ENCODE measurements around the gene COL21A1.

The COL21A1 gene

DNA sequence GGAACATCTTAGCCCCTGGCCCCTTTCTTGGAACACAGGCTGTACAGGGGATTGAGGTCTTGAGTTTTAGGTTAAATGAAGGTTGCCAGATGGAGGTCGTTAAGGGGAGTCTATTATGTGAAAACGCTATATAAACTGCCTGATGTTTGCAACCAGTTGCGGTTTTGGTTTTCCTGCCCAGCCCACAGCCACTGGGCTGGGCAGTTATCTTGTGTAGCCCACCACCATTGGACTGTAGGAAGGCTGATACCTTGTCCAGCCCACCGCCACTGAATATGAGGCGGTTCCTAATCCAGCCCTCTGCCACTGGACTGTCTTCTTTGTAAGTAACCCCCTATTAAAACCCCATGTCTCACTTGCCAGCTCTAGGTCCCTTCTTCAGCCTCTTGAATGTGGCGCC, 42.3 kb upstream of the COL21A1 start:
- WGBS (ENCODE audit: extremely low coverage, insufficient coverage, insufficient read length) = no CpG with 5 or more reads among the region's 6 CpGs

GRCh38 chr6:56288347-56288746, 41.0 kb upstream of the COL21A1 start:
- H3K4me2 ChIP-seq (ENCODE audit: low read length) = no peak overlapping the region
- H2AK5ac ChIP-seq (ENCODE audit: low read length) = no peak overlapping the region
- no peaks in the 10 kb centered on the region for H3K27me3 ChIP-seq (ENCODE audit: insufficient read depth, low read length)
- no peak for DNase-seq
- no peaks in the 10 kb centered on the region for H3K79me1 ChIP-seq (ENCODE audit: low read length)
- H3K79me2 ChIP-seq (ENCODE audit: control insufficient read depth, insufficient read depth, low read length, poor library complexity) = no peaks in the 10 kb centered on the region
- H2AFZ ChIP-seq (ENCODE audit: insufficient read depth, low read length, poor library complexity) = no peak overlapping the region
- H3K4me3 ChIP-seq (ENCODE audit: low read depth, low read length) = no peak overlapping the region
- H3K4ac ChIP-seq (ENCODE audit: low read depth, low read length) = no peak overlapping the region
- H2BK12ac ChIP-seq (ENCODE audit: low read length) = no peak overlapping the region
- H2BK5ac ChIP-seq (ENCODE audit: low read depth, low read length, poor library complexity) = no peak overlapping the region
- H4K8ac ChIP-seq (ENCODE audit: low read depth, low read length) = no peak overlapping the region
- no peaks in the 10 kb centered on the region for H3K9me3 ChIP-seq (ENCODE audit: insufficient read depth, low read depth, low read length)
- H3K23ac ChIP-seq (ENCODE audit: low read length) = no peak overlapping the region
- H3K14ac ChIP-seq (ENCODE audit: low read length) = no peak overlapping the region
- H3K9ac ChIP-seq (ENCODE audit: low read length) = no peak overlapping the region
- H2BK120ac ChIP-seq (ENCODE audit: insufficient read depth, low read length, poor library complexity) = no peak overlapping the region
- H3K4me1 ChIP-seq (ENCODE audit: control insufficient read depth in 1 of 2, insufficient read depth in 2 of 2, low read length in 2 of 2) = no peaks in the 10 kb centered on the region
- H4K91ac ChIP-seq (ENCODE audit: low read depth, low read length) = no peak overlapping the region
- H3K18ac ChIP-seq (ENCODE audit: low read length) = no peak overlapping the region
- H4K12ac ChIP-seq (ENCODE audit: low read depth, low read length) = no peak overlapping the region
- H3K27ac ChIP-seq (ENCODE audit: low read depth, low read length) = no peak overlapping the region
- no peaks in the 10 kb centered on the region for H3K36me3 ChIP-seq (ENCODE audit: control insufficient read depth in 1 of 2, insufficient read depth in 2 of 2, low read length in 2 of 2)
- WGBS (ENCODE audit: extremely low coverage, insufficient coverage, insufficient read length) = no CpG with 5 or more reads among the region's 2 CpGs

More for the DNA sequence above, 42.3 kb upstream of the COL21A1 start:
- H3K36me3 ChIP-seq (ENCODE audit: control insufficient read depth in 1 of 2, insufficient read depth in 2 of 2, low read length in 2 of 2) = no peaks in the 10 kb centered on the region
- H3K79me1 ChIP-seq (ENCODE audit: low read length) = no peaks in the 10 kb centered on the region
- H3K79me2 ChIP-seq (ENCODE audit: control insufficient read depth, insufficient read depth, low read length, poor library complexity) = no peaks in the 10 kb centered on the region
- H2AK5ac ChIP-seq (ENCODE audit: low read length) = no peak overlapping the region
- no peak overlapping the region for H2BK5ac ChIP-seq (ENCODE audit: low read depth, low read length, poor library complexity)
- H3K9ac ChIP-seq (ENCODE audit: low read length) = no peak overlapping the region
- H2BK120ac ChIP-seq (ENCODE audit: insufficient read depth, low read length, poor library complexity) = no peak overlapping the region
- no peak overlapping the region for H4K91ac ChIP-seq (ENCODE audit: low read depth, low read length)
- no peak overlapping the region for H3K14ac ChIP-seq (ENCODE audit: low read length)
- no peak overlapping the region for H3K4ac ChIP-seq (ENCODE audit: low read depth, low read length)
- no peak overlapping the region for H3K4me2 ChIP-seq (ENCODE audit: low read length)
- H2BK12ac ChIP-seq (ENCODE audit: low read length) = no peak overlapping the region
- no peak overlapping the region for H2AFZ ChIP-seq (ENCODE audit: insufficient read depth, low read length, poor library complexity)
- H3K23ac ChIP-seq (ENCODE audit: low read length) = no peak overlapping the region
- no peak overlapping the region for H4K8ac ChIP-seq (ENCODE audit: low read depth, low read length)
- H3K18ac ChIP-seq (ENCODE audit: low read length) = no peak overlapping the region
- H3K27me3 ChIP-seq (ENCODE audit: insufficient read depth, low read length) = no peaks in the 10 kb centered on the region
- no peak for DNase-seq
- no peak overlapping the region for H3K27ac ChIP-seq (ENCODE audit: low read depth, low read length)
- no peaks in the 10 kb centered on the region for H3K4me1 ChIP-seq (ENCODE audit: control insufficient read depth in 1 of 2, insufficient read depth in 2 of 2, low read length in 2 of 2)
- no peaks in the 10 kb centered on the region for H3K9me3 ChIP-seq (ENCODE audit: insufficient read depth, low read depth, low read length)
- no peak overlapping the region for H3K4me3 ChIP-seq (ENCODE audit: low read depth, low read length)
- H4K12ac ChIP-seq (ENCODE audit: low read depth, low read length) = no peak overlapping the region

- Histone ChIP-seq H3K79me1 (ENCODE audit: low read length) (no peaks in the 10 kb centered on the region), H4K8ac (ENCODE audit: low read depth, low read length) (no peak overlapping the region), H3K14ac (ENCODE audit: low read length) (no peak overlapping the region), H4K12ac (ENCODE audit: low read depth, low read length) (no peak overlapping the region), H3K9ac (ENCODE audit: low read length) (no peak overlapping the region), H2AK5ac (ENCODE audit: low read length) (no peak overlapping the region), H3K79me2 (ENCODE audit: control insufficient read depth, insufficient read depth, low read length, poor library complexity) (no peaks in the 10 kb centered on the region), H3K18ac (ENCODE audit: low read length) (no peak overlapping the region), H3K4ac (ENCODE audit: low read depth, low read length) (no peak overlapping the region), H3K27me3 (ENCODE audit: insufficient read depth, low read length) (no peaks in the 10 kb centered on the region), H2BK120ac (ENCODE audit: insufficient read depth, low read length, poor library complexity) (no peak overlapping the region), H4K91ac (ENCODE audit: low read depth, low read length) (no peak overlapping the region), H3K4me1 (ENCODE audit: control insufficient read depth in 1 of 2, insufficient read depth in 2 of 2, low read length in 2 of 2) (peaks cover 0 to 2% of the 10 kb centered on the region in 2 experiments), H3K27ac (ENCODE audit: low read depth, low read length) (no peak overlapping the region), H3K4me2 (ENCODE audit: low read length) (no peak overlapping the region), H2AFZ (ENCODE audit: insufficient read depth, low read length, poor library complexity) (no peak overlapping the region), H3K23ac (ENCODE audit: low read length) (no peak overlapping the region), H3K9me3 (ENCODE audit: insufficient read depth, low read depth, low read length) (no peaks in the 10 kb centered on the region), H2BK5ac (ENCODE audit: low read depth, low read length, poor library complexity) (no peak overlapping the region), H3K4me3 (ENCODE audit: low read depth, low read length) (no peak overlapping the region), H2BK12ac (ENCODE audit: low read length) (no peak overlapping the region), H3K36me3 (ENCODE audit: control insufficient read depth in 1 of 2, insufficient read depth in 2 of 2, low read length in 2 of 2) (no peaks in the 10 kb centered on the region)
- no peak for DNase-seq
Measured at GRCh38 chr6:56282391-56282790, 35.0 kb upstream of the COL21A1 start.

DNA sequence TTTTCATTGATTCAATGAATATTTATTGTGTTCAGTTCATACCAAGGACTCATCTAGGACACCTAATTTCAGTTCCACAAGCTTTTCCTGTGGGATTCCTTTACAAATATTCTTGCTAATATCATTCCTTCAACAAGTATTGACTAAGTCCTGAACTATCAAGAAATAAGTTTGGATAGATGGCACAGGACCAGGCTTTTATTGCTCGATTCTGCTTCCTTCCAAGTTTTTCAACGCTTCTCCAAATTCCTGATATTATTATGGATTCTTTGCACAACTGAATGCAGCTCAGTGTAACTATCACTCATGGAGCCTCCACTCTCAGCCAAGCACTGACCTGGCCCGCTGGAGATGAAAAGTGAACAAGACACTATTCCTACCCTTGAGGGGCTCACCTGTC, 32.7 kb upstream of the COL21A1 start:
- Histone ChIP-seq H3K23ac (ENCODE audit: low read length) (no peak overlapping the region), H2AFZ (ENCODE audit: insufficient read depth, low read length, poor library complexity) (no peak overlapping the region), H3K14ac (ENCODE audit: low read length) (no peak overlapping the region), H3K27ac (ENCODE audit: low read depth, low read length) (no peak overlapping the region), H4K8ac (ENCODE audit: low read depth, low read length) (no peak overlapping the region), H3K79me1 (ENCODE audit: low read length) (no peaks in the 10 kb centered on the region), H2BK12ac (ENCODE audit: low read length) (no peak overlapping the region), H4K12ac (ENCODE audit: low read depth, low read length) (no peak overlapping the region), H3K4ac (ENCODE audit: low read depth, low read length) (no peak overlapping the region), H2BK5ac (ENCODE audit: low read depth, low read length, poor library complexity) (no peak overlapping the region), H4K91ac (ENCODE audit: low read depth, low read length) (no peak overlapping the region), H3K9ac (ENCODE audit: low read length) (no peak overlapping the region), H3K4me1 (ENCODE audit: control insufficient read depth in 1 of 2, insufficient read depth in 2 of 2, low read length in 2 of 2) (peaks cover 0 to 2% of the 10 kb centered on the region in 2 experiments), H3K36me3 (ENCODE audit: control insufficient read depth in 1 of 2, insufficient read depth in 2 of 2, low read length in 2 of 2) (no peaks in the 10 kb centered on the region), H3K27me3 (ENCODE audit: insufficient read depth, low read length) (no peaks in the 10 kb centered on the region), H3K79me2 (ENCODE audit: control insufficient read depth, insufficient read depth, low read length, poor library complexity) (no peaks in the 10 kb centered on the region), H3K9me3 (ENCODE audit: insufficient read depth, low read depth, low read length) (no peaks in the 10 kb centered on the region), H2BK120ac (ENCODE audit: insufficient read depth, low read length, poor library complexity) (no peak overlapping the region), H2AK5ac (ENCODE audit: low read length) (no peak overlapping the region), H3K18ac (ENCODE audit: low read length) (no peak overlapping the region), H3K4me3 (ENCODE audit: low read depth, low read length) (no peak overlapping the region), H3K4me2 (ENCODE audit: low read length) (no peak overlapping the region)
- no CpG with 5 or more reads among the region's 3 CpGs for WGBS (ENCODE audit: extremely low coverage, insufficient coverage, insufficient read length)
- no peak for DNase-seq

All from trophoblast cell (in vitro differentiated cells and primary cell).